GM12873 (cell line): ENCODE results near the gene DISC1.

Source experiments
- TF ChIP-seq, protein P1 (sequence below): IDR thresholded peaks from 2 replicates; pipeline ENCODE4 v1.5.1; 2012; ENCODE audit warnings: low read depth, mild to moderate bottlenecking, moderate library complexity, low read length, control low read depth; ENCODE audit not compliant: insufficient read depth; ENCODE audit errors: missing control alignments

Gene DISC1

DNA sequence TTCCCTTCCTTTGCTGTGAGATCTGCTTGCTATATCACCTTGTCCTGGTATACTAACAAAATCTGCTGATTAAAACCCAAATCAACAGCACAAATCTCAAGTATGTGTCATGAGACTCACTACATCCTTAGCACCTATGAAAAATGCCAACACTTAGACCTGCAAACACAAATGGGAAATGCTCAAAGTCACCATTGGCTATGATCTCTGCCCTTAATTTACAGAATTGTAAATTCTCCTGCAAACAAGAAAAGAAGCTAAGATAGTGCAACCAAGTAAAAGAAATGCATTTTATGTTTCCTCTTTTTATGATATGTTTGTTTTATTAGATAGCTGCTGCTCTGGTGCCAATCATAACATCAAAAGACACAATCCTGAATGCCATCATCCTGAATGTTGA, 80.8 kb downstream of the DISC1 start:
- TF ChIP-seq, protein P1, sequence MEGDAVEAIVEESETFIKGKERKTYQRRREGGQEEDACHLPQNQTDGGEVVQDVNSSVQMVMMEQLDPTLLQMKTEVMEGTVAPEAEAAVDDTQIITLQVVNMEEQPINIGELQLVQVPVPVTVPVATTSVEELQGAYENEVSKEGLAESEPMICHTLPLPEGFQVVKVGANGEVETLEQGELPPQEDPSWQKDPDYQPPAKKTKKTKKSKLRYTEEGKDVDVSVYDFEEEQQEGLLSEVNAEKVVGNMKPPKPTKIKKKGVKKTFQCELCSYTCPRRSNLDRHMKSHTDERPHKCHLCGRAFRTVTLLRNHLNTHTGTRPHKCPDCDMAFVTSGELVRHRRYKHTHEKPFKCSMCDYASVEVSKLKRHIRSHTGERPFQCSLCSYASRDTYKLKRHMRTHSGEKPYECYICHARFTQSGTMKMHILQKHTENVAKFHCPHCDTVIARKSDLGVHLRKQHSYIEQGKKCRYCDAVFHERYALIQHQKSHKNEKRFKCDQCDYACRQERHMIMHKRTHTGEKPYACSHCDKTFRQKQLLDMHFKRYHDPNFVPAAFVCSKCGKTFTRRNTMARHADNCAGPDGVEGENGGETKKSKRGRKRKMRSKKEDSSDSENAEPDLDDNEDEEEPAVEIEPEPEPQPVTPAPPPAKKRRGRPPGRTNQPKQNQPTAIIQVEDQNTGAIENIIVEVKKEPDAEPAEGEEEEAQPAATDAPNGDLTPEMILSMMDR, result no peak

DNA sequence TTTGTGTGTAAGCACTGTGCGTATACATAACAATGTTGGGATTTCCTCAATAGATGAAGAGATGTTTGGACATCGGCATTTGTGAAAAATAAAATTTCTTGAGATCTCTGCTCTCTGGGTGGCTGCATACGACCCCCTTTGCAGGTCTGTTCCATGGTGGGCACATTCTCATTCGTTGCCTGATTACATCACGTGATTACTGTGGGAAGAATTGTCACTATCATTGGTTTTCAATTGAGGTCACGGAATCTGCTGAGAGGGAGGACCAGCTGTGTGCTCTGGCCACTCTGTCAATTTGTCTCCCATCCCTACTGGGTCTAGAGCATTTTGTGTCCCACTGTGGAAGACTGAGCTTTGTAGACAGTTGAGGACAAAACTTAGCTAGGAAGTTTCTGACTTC, 81.8 kb downstream of the DISC1 start:
- TF ChIP-seq, protein P1, result no peak

DNA sequence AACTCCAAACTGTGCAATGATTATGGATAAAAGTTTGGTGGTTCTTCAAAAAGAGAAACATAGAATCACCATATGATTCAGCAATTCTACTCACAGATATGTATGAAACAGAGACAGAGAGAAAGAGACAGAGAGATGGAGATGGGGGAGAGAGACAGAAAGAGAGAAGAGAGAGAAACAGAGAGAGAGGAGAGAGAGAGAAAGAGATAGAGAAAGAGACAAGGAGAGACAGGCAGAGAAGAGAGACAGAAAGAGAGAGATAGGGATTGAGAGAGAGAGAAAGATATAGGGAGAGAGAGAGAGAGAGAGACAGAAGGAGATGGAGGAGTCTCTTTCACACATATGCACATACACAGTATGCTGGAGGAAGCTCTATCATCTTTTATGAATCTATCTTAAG, 87.8 kb downstream of the DISC1 start:
- TF ChIP-seq, protein P1, result no peak

DNA sequence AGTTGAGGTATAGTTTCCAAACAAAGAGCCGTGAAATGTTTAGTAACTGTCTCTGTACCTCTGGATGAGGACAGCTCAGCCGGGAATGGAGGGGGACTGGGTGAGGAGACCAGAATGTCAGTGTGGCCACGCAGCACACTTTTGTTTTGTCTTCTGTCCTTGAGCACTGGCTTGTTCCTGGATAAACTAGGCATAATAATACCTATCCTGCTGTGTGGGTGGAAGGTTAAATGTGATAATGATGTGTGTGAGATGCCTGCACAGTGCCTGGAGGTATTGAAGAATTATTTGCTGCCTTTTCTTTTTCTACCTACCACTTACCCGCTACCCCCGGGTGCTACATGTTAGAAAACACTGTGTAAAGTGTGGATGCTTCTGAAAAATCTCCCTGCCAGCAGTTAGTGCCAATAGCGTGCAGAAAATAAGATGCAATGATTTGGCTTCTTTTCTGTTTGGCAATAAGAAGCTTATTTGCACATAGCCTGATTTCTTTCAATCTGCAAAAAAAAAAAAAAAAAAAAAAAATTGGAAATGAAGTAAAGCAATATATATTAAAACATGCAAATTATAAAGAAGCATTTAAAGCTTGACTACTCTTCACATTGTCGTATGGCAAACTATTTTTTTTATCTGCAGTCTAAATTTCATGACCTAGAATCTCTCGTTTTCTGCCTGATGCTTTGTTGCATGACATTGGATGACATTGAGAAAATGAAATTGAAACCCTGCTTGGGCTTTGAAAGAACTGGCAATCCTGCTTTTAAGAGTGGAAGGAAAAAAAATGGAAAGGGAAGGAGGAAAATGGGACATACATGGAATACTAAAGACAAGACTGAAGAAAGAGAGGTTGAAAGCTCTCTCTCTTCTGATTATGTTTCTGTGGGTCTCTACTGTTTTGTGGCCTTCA, 89.5 kb downstream of the DISC1 start:
- TF ChIP-seq, protein P1, result no peak

DNA sequence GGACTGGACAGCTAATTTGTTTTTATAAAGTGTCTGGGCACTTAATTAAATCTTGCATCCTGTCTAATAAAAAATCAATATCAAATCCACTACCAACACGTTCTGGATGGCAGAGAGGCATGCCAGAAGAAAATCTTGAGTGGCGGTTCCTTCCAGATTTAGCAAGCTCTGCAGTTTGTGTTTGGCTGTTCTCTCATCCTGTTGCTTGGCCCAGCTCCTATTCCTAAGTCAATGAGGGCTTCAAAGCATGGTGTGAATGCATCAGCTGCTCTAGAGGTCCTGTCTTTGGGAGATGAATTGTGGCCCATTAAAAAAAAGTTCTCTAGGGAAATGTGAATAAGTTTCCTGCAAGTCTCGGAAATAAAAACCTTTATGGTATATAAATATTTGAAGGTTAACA, 90.3 kb downstream of the DISC1 start:
- TF ChIP-seq, protein P1, result no peak

DNA sequence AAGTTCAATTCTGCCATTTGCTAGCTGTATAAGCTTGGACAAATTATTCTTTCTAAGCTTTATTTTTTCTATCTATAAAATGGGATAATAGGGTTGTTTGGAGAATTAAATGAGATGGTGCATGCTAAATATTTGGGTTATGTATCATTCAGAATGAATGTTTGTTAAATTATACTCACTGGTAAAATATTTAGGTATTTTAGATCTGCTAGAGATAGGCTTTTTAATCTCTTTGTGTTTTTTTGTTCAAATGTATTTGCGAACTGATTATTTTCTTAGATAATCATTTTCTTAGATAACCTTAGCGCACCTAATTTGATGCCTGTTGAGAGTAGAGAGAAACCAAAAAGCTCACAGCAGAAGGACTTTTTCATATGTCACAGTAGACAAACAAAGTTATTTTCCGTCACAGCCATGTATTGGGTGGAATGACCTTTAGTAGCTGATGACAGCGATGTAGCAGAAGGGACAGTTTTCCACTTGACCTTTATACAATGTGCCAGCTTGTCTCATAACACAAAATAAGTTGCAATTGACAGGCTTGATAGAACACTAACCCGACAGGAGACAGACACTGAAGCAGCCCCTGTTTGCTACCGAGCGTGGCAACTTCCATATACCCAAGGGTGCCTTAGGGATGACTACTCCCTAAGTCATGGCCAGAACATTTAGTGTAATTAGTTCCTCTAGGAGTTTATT, 93.0 kb downstream of the DISC1 start:
- TF ChIP-seq, protein P1, result no peak

DNA sequence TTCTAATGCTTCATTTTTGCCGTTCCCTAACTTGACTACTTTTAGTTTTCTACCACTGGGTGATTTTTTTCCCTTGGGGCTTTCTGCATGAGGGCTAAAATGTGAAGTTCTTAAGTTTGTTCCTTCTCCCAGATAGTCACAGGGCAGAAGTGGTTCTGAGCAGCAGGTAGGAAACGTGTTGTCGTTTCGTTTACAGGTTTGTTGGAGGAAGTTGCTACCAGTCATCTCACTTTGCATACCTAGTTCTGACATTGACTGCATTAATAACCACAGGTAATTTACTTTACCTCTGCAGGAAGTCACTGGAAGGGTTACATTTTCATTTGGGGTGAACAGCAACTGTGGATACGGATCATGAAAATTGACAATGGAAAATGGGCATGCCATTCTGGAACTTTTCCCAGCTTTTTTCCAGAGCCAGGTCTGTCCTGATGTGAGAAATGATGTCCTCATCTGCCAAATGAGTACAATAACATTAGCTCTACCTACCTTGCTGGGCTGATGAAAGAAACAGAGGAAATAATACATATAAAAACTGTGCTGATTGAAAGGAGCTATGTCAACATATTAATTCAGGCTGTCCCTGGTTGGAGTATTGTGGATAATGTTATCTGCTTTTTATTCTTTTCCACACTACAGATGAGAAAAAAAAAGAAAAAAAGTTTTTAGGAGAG, 94.2 kb downstream of the DISC1 start:
- TF ChIP-seq, protein P1, result no peak
